Superior temporal gyrus (tissue), 1 donor: ENCODE results near the gene KIF18B.

Source experiments
- DNase-seq: peaks from one replicate; pipeline ENCODE4 v3.0.0-alpha.2; 2016; ENCODE audit errors: extremely low spot score

Gene KIF18B

DNA sequence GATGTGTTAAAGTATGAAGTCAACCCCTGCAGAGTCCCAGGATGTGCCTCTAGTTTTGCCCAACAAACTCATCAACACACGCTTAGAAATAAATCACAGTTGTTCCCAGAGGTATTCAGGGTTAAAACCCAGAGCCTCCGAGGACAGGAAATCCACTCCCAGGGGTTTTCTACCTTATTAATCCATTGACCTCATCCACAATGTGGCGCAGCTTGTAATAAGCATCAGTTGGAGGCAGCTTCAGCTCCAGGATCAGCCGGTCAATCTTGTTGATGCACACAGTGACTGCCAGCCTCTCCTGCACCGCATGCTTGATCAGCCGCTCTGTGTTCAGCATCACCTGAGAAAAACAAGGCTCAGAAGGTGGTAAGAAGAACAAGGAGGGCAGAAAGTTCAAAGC is 71.8 kb downstream of the KIF18B start:
- DNase-seq, result no peak
